Choroid plexus epithelial cell (primary cell): Measurements from ENCODE around the gene GPS1.

Experiments used
- DNase-seq: peaks from one replicate; pipeline ENCODE4 v3.0.0-alpha.2; 2010; ENCODE audit warnings: low read depth
- H3K4me3 ChIP-seq: 2 replicates; pipeline ENCODE4 v1.5.1; 2011; ENCODE audit warnings: low read depth, mild to moderate bottlenecking, control low read depth, low read length, moderate library complexity
- TF ChIP-seq, protein P1 (sequence below): conservative IDR thresholded peaks from 2 replicates; pipeline ENCODE4 v1.5.1; 2011; ENCODE audit warnings: low read depth, mild to moderate bottlenecking, control low read depth, inconsistent platforms, low read length, moderate library complexity

GPS1 gene

DNA sequence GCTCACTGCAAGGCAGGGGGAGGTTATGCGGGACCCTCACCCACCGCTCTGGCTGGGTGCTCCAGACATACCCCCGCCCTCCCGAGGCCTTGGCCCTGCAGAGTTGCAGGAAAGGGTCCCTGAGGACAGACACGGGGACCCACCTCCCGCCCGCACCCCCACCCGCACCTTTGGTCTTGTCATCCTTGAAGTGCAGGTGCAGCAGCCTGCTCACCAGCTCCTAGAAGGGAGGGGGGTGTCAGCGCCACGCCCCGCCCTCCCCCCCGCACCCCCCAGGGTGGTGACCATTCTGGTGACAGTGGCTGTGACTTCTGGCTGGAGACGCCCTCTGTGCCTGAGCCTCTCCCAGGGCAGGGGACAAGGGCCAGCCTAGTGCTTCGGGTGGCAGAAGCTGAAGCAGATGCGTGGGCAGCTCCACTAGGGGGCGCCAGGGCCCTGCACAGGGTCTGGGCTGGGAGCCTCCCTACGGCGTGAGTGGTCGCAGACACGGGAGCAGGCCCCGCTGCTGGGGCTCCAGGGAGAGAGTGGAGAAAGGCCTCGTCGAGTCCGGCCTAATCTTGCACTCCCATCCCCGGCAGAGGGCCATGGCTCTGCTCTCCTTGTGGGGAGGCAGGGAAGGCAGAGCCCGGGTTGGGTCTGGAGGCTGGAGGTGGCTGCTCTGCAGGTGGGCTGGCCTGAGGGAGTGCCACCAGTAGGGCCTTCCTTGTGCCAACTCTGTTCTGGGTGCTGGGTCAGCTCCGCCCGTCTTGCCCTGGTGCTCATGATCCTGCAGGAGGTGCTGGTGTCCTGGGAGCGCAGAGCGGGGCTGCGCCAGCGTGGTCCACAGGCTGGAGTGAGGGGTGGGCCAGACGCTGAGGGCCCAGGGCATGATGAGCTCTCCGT, 31.8 kb upstream of the GPS1 start:
- no peak overlapping the region for H3K4me3 ChIP-seq
- TF ChIP-seq, protein P1, sequence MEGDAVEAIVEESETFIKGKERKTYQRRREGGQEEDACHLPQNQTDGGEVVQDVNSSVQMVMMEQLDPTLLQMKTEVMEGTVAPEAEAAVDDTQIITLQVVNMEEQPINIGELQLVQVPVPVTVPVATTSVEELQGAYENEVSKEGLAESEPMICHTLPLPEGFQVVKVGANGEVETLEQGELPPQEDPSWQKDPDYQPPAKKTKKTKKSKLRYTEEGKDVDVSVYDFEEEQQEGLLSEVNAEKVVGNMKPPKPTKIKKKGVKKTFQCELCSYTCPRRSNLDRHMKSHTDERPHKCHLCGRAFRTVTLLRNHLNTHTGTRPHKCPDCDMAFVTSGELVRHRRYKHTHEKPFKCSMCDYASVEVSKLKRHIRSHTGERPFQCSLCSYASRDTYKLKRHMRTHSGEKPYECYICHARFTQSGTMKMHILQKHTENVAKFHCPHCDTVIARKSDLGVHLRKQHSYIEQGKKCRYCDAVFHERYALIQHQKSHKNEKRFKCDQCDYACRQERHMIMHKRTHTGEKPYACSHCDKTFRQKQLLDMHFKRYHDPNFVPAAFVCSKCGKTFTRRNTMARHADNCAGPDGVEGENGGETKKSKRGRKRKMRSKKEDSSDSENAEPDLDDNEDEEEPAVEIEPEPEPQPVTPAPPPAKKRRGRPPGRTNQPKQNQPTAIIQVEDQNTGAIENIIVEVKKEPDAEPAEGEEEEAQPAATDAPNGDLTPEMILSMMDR, result peak; percentile 78
- no peak for DNase-seq

- no peak overlapping the region for H3K4me3 ChIP-seq
- TF ChIP-seq, protein P1, result no peak
- no peak for DNase-seq
Measured at GRCh38 chr17:82020572-82021106, 31.1 kb upstream of the GPS1 start.

- peak; percentile 77 for DNase-seq
- TF ChIP-seq, protein P1, result peak; percentile 81
- peak overlapping the region; percentile 21 for H3K4me3 ChIP-seq
Measured at GRCh38 chr17:82021107-82021899, 30.4 kb upstream of the GPS1 start.

DNA sequence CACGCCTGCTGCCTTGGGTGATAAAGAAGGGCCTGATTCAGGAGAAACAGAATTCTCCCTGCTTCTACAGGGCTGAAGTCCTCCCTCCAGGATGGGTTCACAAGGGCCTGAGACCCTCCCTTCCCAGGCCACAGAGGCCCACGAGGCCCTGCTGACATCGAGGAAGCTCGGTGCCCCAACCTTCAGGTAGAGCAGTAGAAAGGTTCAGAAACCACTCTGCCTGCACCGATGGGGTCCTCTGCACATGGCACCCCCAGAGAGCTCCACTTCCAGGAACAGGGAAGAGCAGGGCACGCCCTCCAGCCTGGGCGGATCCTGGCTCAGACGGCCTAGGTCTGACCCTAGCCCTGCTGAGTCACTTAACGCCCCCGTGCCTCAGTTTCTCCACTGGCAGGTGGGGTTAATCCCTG, 29.8 kb upstream of the GPS1 start:
- TF ChIP-seq, protein P1, result no peak
- H3K4me3 ChIP-seq, result peak overlapping the region; percentile 83
- no peak for DNase-seq

DNA sequence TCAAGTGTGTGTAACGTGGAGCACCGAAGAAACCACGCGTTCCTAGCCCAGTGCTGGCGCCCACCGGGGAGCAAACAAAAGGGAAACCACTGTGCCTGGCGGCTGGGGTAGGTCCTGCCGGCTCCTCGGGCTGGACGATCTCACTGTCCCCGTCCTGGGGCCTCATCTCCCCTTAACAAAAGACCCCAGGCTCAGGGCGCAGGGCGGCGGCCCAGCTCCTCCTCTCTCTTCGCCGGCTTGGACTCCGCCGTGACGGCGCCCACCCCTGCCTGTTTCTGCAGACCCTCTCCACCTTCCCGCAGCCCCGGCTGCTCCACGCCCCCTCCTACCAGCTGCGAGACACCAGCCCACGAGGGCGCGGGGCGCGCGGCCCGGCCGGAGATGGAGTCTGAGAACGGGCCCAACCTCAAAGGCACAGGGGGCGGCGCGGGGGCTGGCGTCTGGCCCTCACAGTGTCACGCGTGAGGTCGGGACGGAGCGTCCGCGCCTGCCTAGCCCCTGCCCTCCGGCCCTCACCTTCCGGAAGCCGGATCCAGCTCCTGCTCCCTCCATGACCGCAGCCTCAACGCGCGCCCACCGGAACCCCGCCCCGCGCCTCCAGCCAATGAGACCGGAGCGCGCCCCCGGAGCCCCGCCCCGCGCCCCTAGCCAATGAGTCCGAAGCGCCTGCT, 29.3 kb upstream of the GPS1 start, which contains the start of gene CENPX:
Gene CENPX (minus strand): TSS at position 569 of the 671 bp plus-strand sequence. CDS start 17 bp downstream, at position 552.
- TF ChIP-seq, protein P1, result no peak
- no peak for DNase-seq
- H3K4me3 ChIP-seq, result peak within 1 kb of the TSS; percentile 83

- peak; percentile 100 for DNase-seq
- H3K4me3 ChIP-seq, result peak within 1 kb of the TSS; percentile 83
- TF ChIP-seq, protein P1, result no peak
Measured at GRCh38 chr17:82022981-82023446, 28.7 kb upstream of the GPS1 start, which contains the start of gene LRRC45. LRRC45 (plus strand) TSS chr17:82023305; CDS start chr17:82023644, 339 bp downstream.
